Measurements from ENCODE around the gene ADAMTSL3.

ADAMTSL3 gene

GRCh38 chr15:83940136-83940535, 286.2 kb downstream of the ADAMTSL3 start:
- in situ Hi-C loops (cut with MboI; ENCODE audit: low sequenced_read_pairs, unreplicated experiment) = no loop called here
- no peak for TF ChIP-seq CTCF (IDR thresholded peaks at IDR 0.05; ENCODE audit: borderline replicate concordance, control extremely low read depth, extremely low read depth, insufficient read depth, missing control alignments)
- no peak for DNase-seq (ENCODE audit: low spot score)

GRCh38 chr15:83943043-83943442, 289.1 kb downstream of the ADAMTSL3 start:
- in situ Hi-C loops (cut with MboI; ENCODE audit: low sequenced_read_pairs, unreplicated experiment) = no loop called here

GRCh38 chr15:83943849-83944404, 290.0 kb downstream of the ADAMTSL3 start:
- DNase-seq (ENCODE audit: low spot score) = no peak
- in situ Hi-C loops (cut with MboI; ENCODE audit: low sequenced_read_pairs, unreplicated experiment) = no loop called here
- TF ChIP-seq CTCF (IDR thresholded peaks at IDR 0.05; ENCODE audit: borderline replicate concordance, control extremely low read depth, extremely low read depth, insufficient read depth, missing control alignments) = no peak

More at GRCh38 chr15:83943043-83943442, 289.1 kb downstream of the ADAMTSL3 start:
- TF ChIP-seq CTCF (IDR thresholded peaks at IDR 0.05; ENCODE audit: borderline replicate concordance, control extremely low read depth, extremely low read depth, insufficient read depth, missing control alignments) = no peak
- DNase-seq (ENCODE audit: low spot score) = no peak

- no peak for TF ChIP-seq CTCF (IDR thresholded peaks at IDR 0.05; ENCODE audit: borderline replicate concordance, control extremely low read depth, extremely low read depth, insufficient read depth, missing control alignments)
- DNase-seq (ENCODE audit: low spot score) = no peak
- in situ Hi-C loops (cut with MboI; ENCODE audit: low sequenced_read_pairs, unreplicated experiment) = no loop called here
Observed at GRCh38 chr15:83947156-83947555, 293.2 kb downstream of the ADAMTSL3 start.

- in situ Hi-C loops (cut with MboI; ENCODE audit: low sequenced_read_pairs, unreplicated experiment) = no loop called here
- DNase-seq (ENCODE audit: low spot score) = no peak
- no peak for TF ChIP-seq CTCF (IDR thresholded peaks at IDR 0.05; ENCODE audit: borderline replicate concordance, control extremely low read depth, extremely low read depth, insufficient read depth, missing control alignments)
Observed at GRCh38 chr15:83954506-83954905, 300.6 kb downstream of the ADAMTSL3 start.

- in situ Hi-C loops (cut with MboI; ENCODE audit: low sequenced_read_pairs, unreplicated experiment) = no loop called here
- no peak for DNase-seq (ENCODE audit: low spot score)
Observed at GRCh38 chr15:83955806-83956265, 301.9 kb downstream of the ADAMTSL3 start.

More at GRCh38 chr15:83955806-83956265, 301.9 kb downstream of the ADAMTSL3 start:
- TF ChIP-seq CTCF (IDR thresholded peaks at IDR 0.05; ENCODE audit: borderline replicate concordance, control extremely low read depth, extremely low read depth, insufficient read depth, missing control alignments) = no peak

All from GM13976 (cell line).